SKM-1 (cell line): ENCODE data around the gene ACAP3.
A peak's percentile ranks its signal among the peaks of the same experiment; 100 is the strongest.

Experiments used
- DNase-seq: peaks from one replicate; lab custom pipeline; 2025; ENCODE audit not compliant: unreplicated experiment; lab: John Stamatoyannopoulos, UW

The ACAP3 gene

DNA sequence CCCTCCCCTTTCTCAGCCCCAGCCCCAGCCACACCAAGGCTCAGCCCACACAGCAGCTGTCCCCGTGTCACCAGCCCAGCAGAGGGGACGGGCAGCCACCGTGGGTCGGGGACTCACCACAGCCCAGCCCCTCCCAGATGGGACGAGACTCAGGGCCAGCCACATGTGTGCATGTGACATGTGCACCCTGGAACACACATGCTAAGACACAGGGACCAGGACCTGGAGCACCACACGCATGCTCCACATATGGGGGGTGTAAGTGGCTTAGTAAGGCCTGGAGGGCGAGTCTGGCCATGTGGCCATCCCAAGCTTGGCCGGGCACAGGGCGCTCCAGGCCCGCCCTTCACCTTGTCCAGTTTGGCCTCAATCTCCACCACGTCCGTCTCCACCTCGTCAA is 4.0 kb downstream of the ACAP3 start:
- no peak for DNase-seq

DNA sequence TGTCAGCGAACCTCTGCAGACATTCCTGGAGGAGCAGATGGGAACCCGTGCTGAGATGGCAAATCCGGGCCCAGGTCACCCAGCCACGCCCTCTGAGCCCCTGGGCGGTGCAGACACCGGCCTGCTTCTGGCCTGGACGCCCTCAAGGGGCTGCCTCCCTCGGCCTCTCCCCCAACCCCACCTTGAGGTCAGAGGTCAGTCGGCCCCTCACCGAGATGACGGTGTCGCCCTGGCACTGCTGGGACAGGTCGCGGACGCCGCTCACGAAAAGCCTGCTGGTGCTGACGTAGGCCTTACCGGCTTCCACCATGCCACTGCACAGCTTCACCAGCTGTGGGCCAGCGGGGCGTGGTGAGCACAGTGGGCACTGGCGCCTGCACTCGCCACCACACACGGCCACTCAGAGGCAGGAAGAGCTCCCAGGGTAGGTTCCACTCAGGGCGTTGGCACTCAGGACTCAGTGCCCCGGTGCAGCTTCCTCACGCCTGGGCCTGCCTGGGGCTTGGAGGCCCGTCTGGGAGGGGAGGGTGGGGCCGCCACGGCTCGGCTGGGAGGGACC is 4.7 kb downstream of the ACAP3 start:
- no peak for DNase-seq

DNA sequence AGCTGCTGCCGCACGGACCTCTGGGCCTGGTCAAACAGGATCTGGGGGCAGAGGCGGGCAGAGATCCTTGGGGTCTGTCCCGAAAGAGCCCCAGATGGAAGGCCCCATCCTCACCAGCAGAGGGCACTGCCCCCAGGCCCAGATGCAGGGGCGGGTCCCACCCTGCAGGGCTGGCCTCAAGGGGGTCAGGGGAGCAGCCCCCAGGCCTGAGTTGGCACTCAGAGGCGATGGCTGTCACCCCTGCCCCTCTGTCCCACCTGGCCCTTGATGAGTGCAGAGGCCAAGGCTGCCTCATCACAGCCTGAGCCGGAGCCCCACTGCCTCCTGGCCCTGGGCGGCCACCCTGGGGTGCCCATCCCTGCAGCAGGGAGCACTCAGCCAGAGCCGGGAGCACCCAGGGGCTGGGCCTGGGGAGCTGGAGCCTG is 5.7 kb downstream of the ACAP3 start:
- DNase-seq = no peak

DNA sequence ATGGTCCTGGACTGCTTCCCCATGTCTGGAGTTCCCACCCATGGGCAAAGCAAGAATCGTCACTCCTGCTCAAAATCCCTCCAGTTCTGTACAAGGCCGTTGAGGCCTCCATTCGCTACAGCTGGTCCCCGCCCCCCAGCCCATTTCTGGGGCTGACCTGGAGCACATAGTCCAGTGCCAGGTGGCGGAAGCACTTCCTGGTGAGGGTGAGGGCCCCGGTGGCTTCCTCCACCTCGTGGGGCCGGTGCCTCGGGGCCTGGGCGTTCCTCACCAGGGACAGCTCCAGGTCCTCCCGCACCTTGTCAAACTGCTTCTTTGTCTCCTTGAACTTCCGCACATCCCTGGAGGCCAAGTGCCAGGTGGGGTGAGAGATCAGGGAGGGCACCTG is 7.4 kb downstream of the ACAP3 start:
- DNase-seq = no peak

DNA sequence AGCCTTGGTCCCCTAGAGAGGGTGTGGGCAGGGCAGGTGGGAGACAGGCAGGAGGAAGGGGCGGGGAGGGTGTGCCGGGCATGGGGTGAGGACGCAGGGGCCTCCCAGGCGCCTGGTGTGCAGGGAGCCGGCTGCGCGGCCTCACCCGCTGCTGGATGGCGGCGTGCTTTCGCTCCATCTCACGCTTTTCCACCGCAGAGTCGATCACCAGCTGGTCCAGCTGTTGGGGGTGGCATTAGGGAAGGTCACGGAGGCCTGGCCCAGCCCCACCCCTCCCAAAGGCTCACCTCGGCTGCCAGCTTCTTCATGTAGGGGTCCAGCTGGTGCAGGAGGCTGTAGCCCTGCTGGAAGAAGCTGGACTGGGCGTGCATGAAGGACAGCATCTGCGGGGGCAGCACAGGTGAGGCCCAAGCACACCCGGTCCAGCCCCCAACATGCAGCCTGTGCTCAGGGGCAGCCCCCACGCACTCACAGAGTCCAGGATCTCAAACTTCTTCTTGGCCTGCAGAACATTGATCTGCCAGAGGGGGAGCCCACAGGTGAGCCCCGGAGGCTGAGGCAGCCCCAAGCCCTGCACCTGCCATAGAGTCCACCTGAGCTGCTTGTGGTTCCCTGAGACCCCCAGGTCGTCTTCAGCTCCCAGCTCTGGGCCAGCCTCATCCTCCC is 7.9 kb downstream of the ACAP3 start:
- DNase-seq = no peak

DNA sequence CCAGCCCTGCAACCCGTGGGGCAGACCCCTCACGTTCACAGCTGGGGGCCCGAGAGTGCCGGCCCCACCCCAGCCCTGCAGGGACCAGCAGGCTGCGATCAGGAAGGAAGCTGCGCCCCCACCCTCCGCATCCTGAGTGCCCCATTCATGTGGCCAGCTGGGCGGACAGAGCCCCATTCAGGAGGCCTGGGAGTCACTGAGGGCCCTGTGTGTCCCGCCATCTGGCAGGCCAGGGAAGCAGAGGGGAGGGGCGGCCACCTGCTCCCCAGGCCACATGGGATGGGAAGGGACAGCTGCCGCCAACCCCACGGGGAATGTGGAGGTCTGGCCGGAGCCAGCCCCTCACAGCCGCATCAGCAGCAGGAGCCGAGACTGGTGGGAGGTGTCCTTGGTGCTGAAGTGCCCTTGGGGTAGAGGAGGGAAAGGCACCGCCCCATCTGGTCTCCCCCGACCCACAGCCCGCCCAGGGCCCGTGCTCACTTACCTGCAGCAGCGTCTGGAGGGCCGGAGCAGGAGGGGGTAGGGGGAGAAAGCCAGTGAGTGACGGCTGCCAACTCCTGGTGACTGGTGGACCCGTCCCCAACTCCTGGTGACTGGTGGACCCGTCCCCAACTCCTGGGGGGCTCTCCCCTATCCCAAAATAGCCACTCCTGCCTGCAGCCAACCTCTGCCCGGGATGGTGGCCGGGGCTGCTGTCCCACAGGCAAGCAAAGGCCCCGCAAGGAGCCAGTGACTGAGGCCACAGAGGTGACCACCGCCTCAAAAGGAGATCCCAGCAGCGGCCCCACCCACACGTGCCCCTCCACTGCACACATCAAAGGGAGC is 8.7 kb downstream of the ACAP3 start:
- DNase-seq = no peak

DNA sequence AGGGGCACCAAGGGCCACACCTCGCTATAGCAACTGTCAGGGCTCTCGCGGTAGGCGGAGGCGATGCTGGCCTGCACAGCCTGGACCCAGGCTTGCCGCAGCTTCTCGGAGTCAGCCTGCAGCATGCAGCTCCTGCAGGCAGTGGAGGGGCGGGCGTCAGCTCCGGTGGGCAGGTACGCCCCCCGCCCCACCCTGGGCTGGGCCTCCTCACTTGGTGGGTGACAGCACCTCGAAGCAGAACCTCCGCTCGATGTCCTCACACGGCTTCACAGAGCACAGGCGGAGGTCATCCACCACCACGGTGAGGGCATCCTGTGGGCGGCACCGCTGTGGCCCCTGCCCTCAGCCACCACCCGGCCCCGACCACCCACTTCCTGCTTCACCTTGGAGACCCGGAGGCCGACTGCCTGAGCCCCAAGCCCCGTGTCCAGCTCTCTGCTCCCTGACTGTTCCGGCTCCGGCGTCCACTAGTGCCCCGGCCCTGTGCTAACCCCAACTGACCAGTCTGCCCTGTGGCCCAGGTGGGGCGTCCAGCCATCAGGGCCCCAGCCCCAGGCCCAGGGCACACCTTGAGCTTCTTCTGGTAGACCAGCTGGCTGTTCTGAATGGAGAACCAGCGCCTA is 9.8 kb downstream of the ACAP3 start:
- no peak for DNase-seq

DNA sequence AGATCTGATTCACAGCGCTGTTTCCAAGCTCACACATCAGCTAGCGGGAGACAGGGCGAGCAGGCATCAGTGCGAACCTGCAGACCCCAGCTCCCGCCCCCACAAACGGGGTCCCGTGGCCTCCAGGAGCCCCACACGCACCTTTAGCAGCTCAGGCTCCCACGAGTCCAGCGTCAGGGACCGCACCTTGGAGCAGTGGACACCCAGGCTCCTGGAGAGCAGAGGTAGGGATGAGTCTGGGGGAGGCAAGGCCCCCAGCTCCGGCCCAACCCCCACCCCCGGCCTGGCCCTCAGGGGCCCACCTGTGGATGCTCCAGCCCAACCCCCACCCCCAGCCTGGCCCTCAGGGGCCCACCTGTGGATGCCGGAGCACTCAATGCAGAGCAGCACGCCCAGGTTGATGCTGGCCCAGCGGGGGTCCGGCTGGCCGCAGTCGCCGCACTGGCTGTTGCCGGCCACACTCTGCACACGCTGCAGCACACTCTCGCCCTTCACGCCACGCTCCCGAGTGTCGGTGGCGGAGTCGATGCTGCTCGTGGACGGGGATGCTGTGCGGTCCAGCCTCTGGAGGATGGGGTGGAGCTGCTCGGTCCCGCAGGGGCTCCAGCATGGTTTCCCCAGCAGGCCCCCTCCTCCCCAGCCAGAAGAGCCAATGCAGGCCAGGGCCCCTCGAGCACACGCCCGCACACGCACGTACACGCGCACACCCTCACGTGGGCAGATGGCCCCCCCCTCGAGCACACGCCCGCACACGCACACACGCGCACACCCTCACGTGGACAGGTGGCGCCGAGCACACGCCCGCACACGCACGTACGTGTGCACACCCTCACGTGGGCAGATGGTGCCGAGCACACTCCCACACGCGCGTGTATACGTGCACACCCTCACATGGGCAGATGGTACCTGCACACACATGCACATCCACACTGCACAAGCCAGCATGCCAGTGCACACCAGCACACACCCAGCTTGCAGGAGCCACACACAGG is 11.4 kb downstream of the ACAP3 start:
- no peak for DNase-seq

DNA sequence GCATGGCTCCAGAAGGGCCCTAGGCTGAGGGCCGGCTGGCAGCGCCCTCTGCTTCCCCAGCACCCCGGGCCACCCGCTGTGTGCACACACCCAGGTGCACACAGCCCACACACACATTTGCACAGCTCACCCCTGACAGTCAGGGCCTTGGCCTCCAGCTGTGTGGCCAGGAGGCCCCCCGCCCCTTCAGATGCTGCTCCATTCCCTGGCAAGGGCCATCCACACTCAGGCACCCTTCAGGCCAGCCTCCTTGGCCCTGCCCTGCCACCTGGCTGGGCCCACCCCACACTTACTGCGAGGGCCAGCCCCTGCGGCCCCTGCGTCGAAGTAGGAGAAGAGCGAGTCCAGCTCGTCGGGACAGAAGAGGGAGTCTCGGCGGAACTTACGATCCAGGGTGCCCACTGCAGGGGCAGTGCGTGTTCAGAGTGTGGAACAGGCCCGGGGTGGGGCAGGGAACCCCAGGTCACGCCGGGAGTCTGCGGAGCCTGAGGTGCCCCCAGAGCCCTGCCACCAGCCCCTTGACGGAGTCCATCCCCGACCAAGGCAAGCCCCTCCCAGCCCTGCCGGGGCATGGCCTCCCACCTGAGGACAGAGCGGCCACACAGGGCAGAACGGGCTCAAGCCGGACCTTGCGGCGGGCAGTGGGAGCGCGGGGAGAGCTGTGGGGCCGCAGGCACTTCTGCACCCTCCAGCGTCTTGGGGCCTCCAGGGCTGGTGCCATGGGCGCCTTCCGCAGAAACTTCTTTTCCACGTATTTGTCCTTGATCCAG is 12.4 kb downstream of the ACAP3 start:
- no peak for DNase-seq

DNA sequence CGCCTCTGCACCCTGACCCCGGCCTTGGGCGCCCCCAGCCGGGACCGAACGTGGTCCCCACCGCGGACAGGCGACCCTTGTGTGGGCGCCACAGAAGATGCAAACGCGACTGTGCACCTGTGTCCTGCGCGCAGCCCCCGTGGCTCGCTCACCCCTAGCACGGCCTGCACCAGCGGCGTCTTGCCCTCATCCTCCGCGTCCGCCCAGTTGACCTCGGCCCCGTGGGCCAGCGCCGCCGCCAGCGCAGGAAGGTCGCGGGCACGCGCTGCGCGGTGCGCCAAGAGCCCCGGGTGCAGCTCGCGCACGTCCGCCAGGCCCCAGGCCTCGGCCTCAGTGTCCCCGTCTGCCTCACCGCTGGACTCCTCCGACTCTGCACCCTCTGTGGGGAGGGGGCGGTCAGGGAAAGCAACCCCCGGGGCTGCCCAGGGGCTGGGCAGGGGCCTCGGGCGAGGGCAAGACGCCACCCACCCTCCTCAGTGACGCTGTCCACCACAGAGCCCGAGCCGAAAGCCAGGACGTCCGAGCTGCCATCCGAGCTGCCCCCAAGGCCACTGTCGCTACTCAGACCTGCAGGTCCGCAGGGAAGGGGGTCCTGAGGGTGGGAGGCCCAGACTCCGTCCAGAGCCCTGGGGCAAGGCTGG is 13.4 kb downstream of the ACAP3 start:
- DNase-seq = no peak

DNA sequence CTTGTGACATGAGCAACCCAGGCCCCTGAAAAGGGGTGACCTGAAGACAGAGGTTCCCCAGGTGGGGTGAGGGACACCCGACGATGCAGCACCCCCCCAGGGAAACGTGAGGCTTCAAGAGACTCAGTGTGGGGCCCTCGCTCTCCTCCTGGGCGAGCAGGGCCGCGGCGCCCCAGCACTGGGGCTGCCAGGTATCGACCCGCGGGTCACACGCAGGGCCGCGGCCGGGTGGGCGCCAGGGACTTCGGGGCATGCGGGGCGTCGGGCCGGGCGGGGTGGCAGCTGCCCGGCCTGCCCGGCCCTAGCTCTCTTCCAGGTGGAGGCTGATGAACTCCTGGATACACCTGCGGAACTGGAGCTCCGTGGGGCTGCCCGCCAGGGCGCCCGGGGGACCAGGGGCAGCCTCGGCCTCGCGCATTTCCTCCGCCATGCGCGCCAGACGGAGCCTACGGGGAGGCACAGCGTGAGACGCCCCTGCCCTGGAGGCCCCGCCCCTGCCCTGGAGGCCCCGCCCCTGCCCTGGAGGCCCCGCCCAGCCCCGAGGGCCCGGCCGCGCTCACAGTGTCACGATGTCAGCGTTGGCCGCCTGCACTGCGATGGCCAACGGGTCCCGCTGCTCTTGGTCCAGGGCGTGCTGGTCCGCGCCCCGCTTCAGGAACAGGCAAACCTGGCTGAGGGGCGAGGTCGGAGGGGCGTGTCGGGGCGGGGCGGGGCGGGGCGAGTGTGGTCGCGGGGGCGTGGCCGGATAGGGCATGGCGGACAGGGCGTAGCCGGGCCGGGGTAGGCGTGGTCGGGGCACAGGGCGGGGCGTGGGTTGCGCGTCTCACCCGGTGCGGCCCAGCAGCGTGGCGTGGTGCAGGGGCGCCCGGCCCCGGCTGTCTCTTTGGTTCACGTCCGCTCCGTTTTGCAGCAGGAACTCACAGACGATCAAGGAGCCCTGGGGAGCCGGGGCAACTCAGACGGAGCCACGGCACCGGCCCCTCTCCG is 14.2 kb downstream of the ACAP3 start:
- DNase-seq = no peak

DNA sequence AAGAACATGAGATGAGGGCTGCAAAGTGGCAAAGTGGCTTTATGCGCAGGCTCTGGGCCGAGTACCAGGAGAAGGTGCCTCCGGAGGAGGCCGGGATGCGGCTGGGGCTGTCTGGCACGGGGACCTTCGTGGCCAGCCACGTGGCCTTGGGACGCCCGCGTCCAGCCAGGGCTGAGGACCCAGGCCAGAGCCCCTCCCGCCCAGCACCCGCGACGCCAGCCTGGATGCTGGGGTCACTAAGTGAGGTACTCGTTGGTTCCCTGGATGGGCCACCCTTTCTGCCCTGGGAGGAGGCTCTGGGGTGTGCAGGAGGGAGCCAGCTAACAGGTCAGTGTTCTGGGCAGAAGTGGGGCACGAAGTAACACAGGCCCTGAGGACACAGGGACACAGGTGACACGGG is 14.9 kb downstream of the ACAP3 start:
- DNase-seq = no peak

DNA sequence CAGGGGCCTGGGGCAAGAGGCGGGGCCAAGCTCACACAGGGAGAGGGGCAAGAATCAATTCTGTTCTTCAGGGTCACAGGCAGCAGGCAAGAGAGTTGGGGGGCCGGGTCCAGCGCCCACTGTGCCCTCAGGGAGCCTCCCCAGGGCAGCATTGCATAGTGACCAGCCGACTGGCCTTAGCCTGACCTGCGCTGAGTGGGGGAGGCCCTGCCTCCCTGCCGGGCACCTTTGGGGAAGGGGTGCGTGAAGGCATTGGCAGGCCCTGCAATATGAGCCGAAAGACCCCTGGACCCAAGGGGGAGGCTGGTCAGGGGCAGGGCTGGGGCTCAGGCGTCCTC is 15.3 kb downstream of the ACAP3 start:
- no peak for DNase-seq

DNA sequence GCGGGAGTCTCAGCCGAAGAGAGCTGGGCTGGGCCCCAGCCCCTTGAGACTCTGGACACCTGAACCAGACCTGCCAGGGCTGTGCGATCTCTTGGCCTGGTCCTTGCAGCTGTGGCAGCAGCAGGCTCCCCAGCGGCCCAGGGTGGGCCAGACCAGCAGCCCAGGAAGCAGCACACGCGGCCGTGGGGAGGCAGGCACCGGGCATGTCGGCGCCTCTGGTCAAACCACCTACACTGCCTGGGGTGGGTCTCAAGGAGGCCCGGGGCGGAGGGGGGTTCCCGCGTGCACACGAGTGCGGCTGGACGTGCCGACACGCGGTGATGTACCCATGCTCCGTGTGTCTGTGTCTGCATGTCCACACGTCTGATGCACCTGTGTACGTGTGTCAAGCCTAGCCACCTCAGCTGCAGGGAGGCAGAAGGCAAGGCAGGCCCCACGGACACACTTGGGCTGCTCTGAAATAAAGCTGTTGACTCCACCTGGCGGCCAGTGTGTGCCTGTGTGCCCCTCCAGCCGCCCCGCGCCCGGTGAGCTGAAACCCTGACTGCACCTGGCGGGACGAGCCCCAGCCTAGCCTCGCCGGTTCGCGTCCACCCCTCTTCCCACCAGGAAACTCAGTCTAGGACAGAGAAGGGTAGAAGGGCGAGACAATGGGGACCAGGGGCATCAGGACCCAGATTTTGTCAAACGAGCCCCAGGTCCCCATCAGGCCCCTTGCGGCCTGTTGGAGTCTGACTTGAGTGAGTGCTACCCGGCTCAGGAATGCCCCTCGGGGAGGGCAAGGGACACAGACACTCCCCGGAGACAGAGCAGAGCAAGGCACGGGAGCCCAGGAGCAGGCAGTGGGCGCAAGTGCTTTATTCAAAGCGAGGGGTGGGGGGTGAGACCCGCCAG is 15.9 kb downstream of the ACAP3 start:
- peak; percentile 23 for DNase-seq

DNA sequence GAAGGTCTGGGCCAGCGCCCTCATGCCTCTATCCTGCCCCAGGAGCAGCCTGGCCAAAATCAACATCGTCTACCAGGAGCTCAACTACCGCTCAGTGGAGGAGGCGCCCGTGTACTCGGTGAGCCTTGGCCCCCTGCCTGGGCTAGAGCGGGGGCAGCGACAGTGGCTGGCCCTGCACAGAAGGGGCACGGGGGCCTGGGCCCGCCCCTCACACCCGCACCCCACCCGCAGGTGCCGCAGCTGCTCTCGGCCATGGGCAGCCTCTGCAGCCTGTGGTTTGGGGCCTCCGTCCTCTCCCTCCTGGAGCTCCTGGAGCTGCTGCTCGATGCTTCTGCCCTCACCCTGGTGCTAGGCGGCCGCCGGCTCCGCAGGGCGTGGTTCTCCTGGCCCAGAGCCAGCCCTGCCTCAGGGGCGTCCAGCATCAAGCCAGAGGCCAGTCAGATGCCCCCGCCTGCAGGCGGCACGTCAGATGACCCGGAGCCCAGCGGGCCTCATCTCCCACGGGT is 16.7 kb downstream of the ACAP3 start:
- no peak for DNase-seq

DNA sequence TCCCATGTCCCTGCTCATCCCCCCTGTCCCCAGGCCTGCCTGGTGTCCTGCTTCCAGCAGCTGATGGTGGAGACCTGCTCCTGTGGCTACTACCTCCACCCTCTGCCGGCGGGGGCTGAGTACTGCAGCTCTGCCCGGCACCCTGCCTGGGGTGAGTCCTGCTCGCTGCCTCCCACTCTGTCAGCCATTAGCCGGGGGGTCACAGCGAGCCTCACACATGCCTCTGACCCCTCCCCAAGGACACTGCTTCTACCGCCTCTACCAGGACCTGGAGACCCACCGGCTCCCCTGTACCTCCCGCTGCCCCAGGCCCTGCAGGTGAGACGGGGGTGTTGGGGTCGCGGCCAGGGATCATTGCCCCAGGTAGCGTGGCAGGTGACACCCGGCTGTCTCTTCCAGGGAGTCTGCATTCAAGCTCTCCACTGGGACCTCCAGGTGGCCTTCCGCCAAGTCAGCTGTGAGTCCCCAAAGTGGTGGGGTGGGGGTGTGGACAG is 17.4 kb downstream of the ACAP3 start:
- no peak for DNase-seq
